Measurements from ENCODE around the gene ZBTB20.

ZBTB20 gene

GRCh38 chr3:114722530-114722929 lies 424.6 kb downstream of the ZBTB20 start:
- no peak overlapping the region for H2BK120ac ChIP-seq (ENCODE audit: low read depth, low read length)
- no CpG with 5 or more reads among the region's 1 CpG for WGBS
- H2AFZ ChIP-seq (ENCODE audit: low read depth, low read length), result no peak overlapping the region
- no peak overlapping the region for H3K4me3 ChIP-seq (ENCODE audit: insufficient read depth in 1 of 2, low read depth in 1 of 2, low read length in 2 of 2)
- H2BK12ac ChIP-seq (ENCODE audit: low read length in 2 of 2), result no peak overlapping the region
- peak overlapping the region; percentile 59 for H2AK5ac ChIP-seq (ENCODE audit: low read length, severe bottlenecking)
- no peaks in the 10 kb centered on the region for H3K36me3 ChIP-seq (ENCODE audit: control insufficient read depth in 1 of 2, insufficient read depth in 2 of 2, low read depth in 1 of 2, low read length in 2 of 2)
- H3K27ac ChIP-seq (ENCODE audit: low read length, poor library complexity, severe bottlenecking), result no peak overlapping the region
- no peak overlapping the region for H2BK15ac ChIP-seq (ENCODE audit: low read depth, poor library complexity, severe bottlenecking)
- no peak overlapping the region for H3K14ac ChIP-seq (ENCODE audit: low read length in 2 of 2)
- H3K27me3 ChIP-seq (ENCODE audit: control insufficient read depth in 1 of 2, insufficient read depth in 1 of 2, low read length in 2 of 2), result no peaks in the 10 kb centered on the region
- H3K4ac ChIP-seq (ENCODE audit: low read depth in 1 of 2, low read length in 2 of 2), result no peak overlapping the region
- peaks cover 2% of the 10 kb centered on the region for H3K4me1 ChIP-seq (ENCODE audit: control insufficient read depth, insufficient read depth, low read depth, low read length)
- H3K4me2 ChIP-seq (ENCODE audit: low read length, poor library complexity, severe bottlenecking), result no peak overlapping the region
- no peak overlapping the region for H3K9ac ChIP-seq (ENCODE audit: low read length)
- no peak overlapping the region for H4K8ac ChIP-seq (ENCODE audit: low read length)
- no peaks in the 10 kb centered on the region for H3K9me3 ChIP-seq (ENCODE audit: control insufficient read depth, low read length)
- no peak overlapping the region for H2BK5ac ChIP-seq (ENCODE audit: low read depth, low read length, poor library complexity, severe bottlenecking)
- H4K91ac ChIP-seq (ENCODE audit: low read length), result no peak overlapping the region
- H3K79me1 ChIP-seq (replicated peaks; ENCODE audit: low read length, poor library complexity, severe bottlenecking), result peaks cover 12% of the 10 kb centered on the region
- H3K18ac ChIP-seq (ENCODE audit: low read depth in 1 of 2, low read length in 2 of 2), result no peak overlapping the region
- no peak for DNase-seq
- no peak overlapping the region for H3K23ac ChIP-seq (ENCODE audit: low read length in 2 of 2)

- no peak overlapping the region for H2BK5ac ChIP-seq (ENCODE audit: low read depth, low read length, poor library complexity, severe bottlenecking)
- no peak overlapping the region for H4K91ac ChIP-seq (ENCODE audit: low read length)
Observed at GRCh38 chr3:114721864-114722263, 425.2 kb downstream of the ZBTB20 start.

GRCh38 chr3:114721209-114721608 lies 425.9 kb downstream of the ZBTB20 start:
- Histone ChIP-seq H3K27me3 (ENCODE audit: control insufficient read depth in 1 of 2, insufficient read depth in 1 of 2, low read length in 2 of 2) (no peaks in the 10 kb centered on the region), H3K9me3 (ENCODE audit: control insufficient read depth, low read length) (no peaks in the 10 kb centered on the region), H2AK5ac (ENCODE audit: low read length, severe bottlenecking) (no peak overlapping the region), H2AFZ (ENCODE audit: low read depth, low read length) (no peak overlapping the region), H2BK120ac (ENCODE audit: low read depth, low read length) (no peak overlapping the region), H3K4me1 (ENCODE audit: control insufficient read depth, insufficient read depth, low read depth, low read length) (peaks cover 2% of the 10 kb centered on the region), H3K14ac (ENCODE audit: low read length in 2 of 2) (no peak overlapping the region), H3K18ac (ENCODE audit: low read depth in 1 of 2, low read length in 2 of 2) (no peak overlapping the region), H2BK15ac (ENCODE audit: low read depth, poor library complexity, severe bottlenecking) (no peak overlapping the region), H3K79me1 (replicated peaks; ENCODE audit: low read length, poor library complexity, severe bottlenecking) (peaks cover 7% of the 10 kb centered on the region), H3K9ac (ENCODE audit: low read length) (no peak overlapping the region), H3K27ac (ENCODE audit: low read length, poor library complexity, severe bottlenecking) (no peak overlapping the region), H3K36me3 (ENCODE audit: control insufficient read depth in 1 of 2, insufficient read depth in 2 of 2, low read depth in 1 of 2, low read length in 2 of 2) (no peaks in the 10 kb centered on the region), H4K91ac (ENCODE audit: low read length) (no peak overlapping the region), H3K23ac (ENCODE audit: low read length in 2 of 2) (no peak overlapping the region), H3K4ac (ENCODE audit: low read depth in 1 of 2, low read length in 2 of 2) (no peak overlapping the region), H4K8ac (ENCODE audit: low read length) (no peak overlapping the region), H3K4me2 (ENCODE audit: low read length, poor library complexity, severe bottlenecking) (no peak overlapping the region), H2BK5ac (ENCODE audit: low read depth, low read length, poor library complexity, severe bottlenecking) (no peak overlapping the region), H2BK12ac (ENCODE audit: low read length in 2 of 2) (no peak overlapping the region), H3K4me3 (ENCODE audit: insufficient read depth in 1 of 2, low read depth in 1 of 2, low read length in 2 of 2) (no peak overlapping the region)
- 100% methylated on average over 2 of the region's 3 CpGs for WGBS
- DNase-seq, result no peak

More at GRCh38 chr3:114721864-114722263, 425.2 kb downstream of the ZBTB20 start:
- no peak overlapping the region for H3K14ac ChIP-seq (ENCODE audit: low read length in 2 of 2)
- no peak for DNase-seq
- H3K4me2 ChIP-seq (ENCODE audit: low read length, poor library complexity, severe bottlenecking), result no peak overlapping the region
- no peak overlapping the region for H3K27ac ChIP-seq (ENCODE audit: low read length, poor library complexity, severe bottlenecking)
- H3K36me3 ChIP-seq (ENCODE audit: control insufficient read depth in 1 of 2, insufficient read depth in 2 of 2, low read depth in 1 of 2, low read length in 2 of 2), result no peaks in the 10 kb centered on the region
- H3K18ac ChIP-seq (ENCODE audit: low read depth in 1 of 2, low read length in 2 of 2), result no peak overlapping the region
- H2AK5ac ChIP-seq (ENCODE audit: low read length, severe bottlenecking), result no peak overlapping the region
- H3K4me3 ChIP-seq (ENCODE audit: insufficient read depth in 1 of 2, low read depth in 1 of 2, low read length in 2 of 2), result no peak overlapping the region
- H2BK15ac ChIP-seq (ENCODE audit: low read depth, poor library complexity, severe bottlenecking), result no peak overlapping the region
- no peak overlapping the region for H4K8ac ChIP-seq (ENCODE audit: low read length)
- no peak overlapping the region for H3K4ac ChIP-seq (ENCODE audit: low read depth in 1 of 2, low read length in 2 of 2)
- H3K4me1 ChIP-seq (ENCODE audit: control insufficient read depth, insufficient read depth, low read depth, low read length), result peaks cover 2% of the 10 kb centered on the region
- H3K9ac ChIP-seq (ENCODE audit: low read length), result no peak overlapping the region
- 100% methylated on average over 1 of the region's 2 CpGs for WGBS
- no peak overlapping the region for H3K23ac ChIP-seq (ENCODE audit: low read length in 2 of 2)
- H3K9me3 ChIP-seq (ENCODE audit: control insufficient read depth, low read length), result no peaks in the 10 kb centered on the region
- peaks cover 9% of the 10 kb centered on the region for H3K79me1 ChIP-seq (replicated peaks; ENCODE audit: low read length, poor library complexity, severe bottlenecking)
- no peak overlapping the region for H2AFZ ChIP-seq (ENCODE audit: low read depth, low read length)
- H2BK12ac ChIP-seq (ENCODE audit: low read length in 2 of 2), result no peak overlapping the region
- H3K27me3 ChIP-seq (ENCODE audit: control insufficient read depth in 1 of 2, insufficient read depth in 1 of 2, low read length in 2 of 2), result no peaks in the 10 kb centered on the region
- no peak overlapping the region for H2BK120ac ChIP-seq (ENCODE audit: low read depth, low read length)

DNA sequence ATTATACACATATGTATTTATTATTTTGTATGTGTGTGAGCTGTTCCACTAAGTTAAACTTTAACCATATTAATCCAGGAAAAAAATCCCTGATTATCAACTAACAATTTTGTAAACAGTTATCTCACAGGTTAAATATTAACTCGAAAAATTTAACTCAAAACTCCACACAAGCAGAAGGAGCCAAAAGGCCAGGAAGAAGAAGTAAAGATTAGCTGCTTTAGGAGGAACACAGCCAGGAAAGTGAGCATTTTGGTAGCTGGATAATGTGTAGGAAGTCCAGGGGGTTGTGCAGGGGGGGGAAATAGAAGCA lies 428.2 kb downstream of the ZBTB20 start:
- H2BK15ac ChIP-seq (ENCODE audit: low read depth, poor library complexity, severe bottlenecking), result no peak overlapping the region
- no peak overlapping the region for H3K23ac ChIP-seq (ENCODE audit: low read length in 2 of 2)
- H3K18ac ChIP-seq (ENCODE audit: low read depth in 1 of 2, low read length in 2 of 2), result no peak overlapping the region
- H3K14ac ChIP-seq (ENCODE audit: low read length in 2 of 2), result no peak overlapping the region
- 60% methylated on average over 1 of the region's 1 CpG for WGBS
- no peak overlapping the region for H2AK5ac ChIP-seq (ENCODE audit: low read length, severe bottlenecking)
- no peak for DNase-seq
- no peaks in the 10 kb centered on the region for H3K36me3 ChIP-seq (ENCODE audit: control insufficient read depth in 1 of 2, insufficient read depth in 2 of 2, low read depth in 1 of 2, low read length in 2 of 2)
- H3K4me3 ChIP-seq (ENCODE audit: insufficient read depth in 1 of 2, low read depth in 1 of 2, low read length in 2 of 2), result no peak overlapping the region
- no peaks in the 10 kb centered on the region for H3K9me3 ChIP-seq (ENCODE audit: control insufficient read depth, low read length)
- peak overlapping the region; percentile 70 for H3K27ac ChIP-seq (ENCODE audit: low read length, poor library complexity, severe bottlenecking)
- H2BK12ac ChIP-seq (ENCODE audit: low read length in 2 of 2), result no peak overlapping the region
- no peak overlapping the region for H2AFZ ChIP-seq (ENCODE audit: low read depth, low read length)
- H2BK5ac ChIP-seq (ENCODE audit: low read depth, low read length, poor library complexity, severe bottlenecking), result no peak overlapping the region
- H4K91ac ChIP-seq (ENCODE audit: low read length), result no peak overlapping the region
- no peaks in the 10 kb centered on the region for H3K27me3 ChIP-seq (ENCODE audit: control insufficient read depth in 1 of 2, insufficient read depth in 1 of 2, low read length in 2 of 2)
- H2BK120ac ChIP-seq (ENCODE audit: low read depth, low read length), result no peak overlapping the region
- H3K4me2 ChIP-seq (ENCODE audit: low read length, poor library complexity, severe bottlenecking), result no peak overlapping the region
- peaks cover 2% of the 10 kb centered on the region for H3K4me1 ChIP-seq (ENCODE audit: control insufficient read depth, insufficient read depth, low read depth, low read length)
- H4K8ac ChIP-seq (ENCODE audit: low read length), result no peak overlapping the region
- H3K9ac ChIP-seq (ENCODE audit: low read length), result no peak overlapping the region
- peaks cover 8% of the 10 kb centered on the region for H3K79me1 ChIP-seq (replicated peaks; ENCODE audit: low read length, poor library complexity, severe bottlenecking)
- no peak overlapping the region for H3K4ac ChIP-seq (ENCODE audit: low read depth in 1 of 2, low read length in 2 of 2)
